GM23248 (cell line): ENCODE measurements around the gene RGS14. TPM values are rescaled to one million over a fixed set of nuclear protein-coding genes. Genes with fewer than 3 reads are reported as not detected.
"Not testable (repeated sequence)": the region's sequence is repeated elsewhere in the genome, so short reads cannot be mapped to it uniquely, and the experiment has no call there.

ENCODE experiments used
- DNase-seq: peaks from one replicate; pipeline ENCODE4 v3.0.0-alpha.2; 2015
- H2AFZ ChIP-seq: fragments of 200-600 bp; sonication (generic); 2 replicates; pipeline ENCODE4 v1.6.1; 2016; ENCODE audit warnings: antibody characterized with exemption
- H3F3A ChIP-seq: fragments of 200-600 bp; sonication (generic); 2 replicates; pipeline ENCODE4 v1.6.1; 2016; ENCODE audit warnings: mild to moderate bottlenecking, antibody characterized with exemption, mixed run types; ENCODE audit not compliant: insufficient read depth
- H3K27ac ChIP-seq: fragments of 200-600 bp; sonication (generic); 2 replicates; pipeline ENCODE4 v1.5.1; 2016; ENCODE audit warnings: mild to moderate bottlenecking
- H3K27me3 ChIP-seq: fragments of 200-600 bp; sonication (generic); replicated peaks from 2 replicates; pipeline ENCODE4 v1.6.1; 2016; ENCODE audit warnings: mild to moderate bottlenecking; ENCODE audit not compliant: insufficient read depth
- H3K36me3 ChIP-seq: fragments of 200-600 bp; sonication (generic); 2 replicates; pipeline ENCODE4 v1.6.1; 2016; ENCODE audit warnings: low read depth, mild to moderate bottlenecking
- H3K4me1 ChIP-seq: fragments of 200-600 bp; sonication (generic); 2 replicates; pipeline ENCODE4 v1.6.1; 2016; ENCODE audit warnings: mild to moderate bottlenecking; ENCODE audit not compliant: insufficient read depth
- H3K4me2 ChIP-seq: fragments of 200-600 bp; sonication (generic); one replicate; pipeline ENCODE4 v1.6.1; 2016; ENCODE audit warnings: mild to moderate bottlenecking; ENCODE audit not compliant: unreplicated experiment
- H3K4me3 ChIP-seq: fragments of 200-600 bp; sonication (generic); 2 replicates; pipeline ENCODE4 v1.5.1; 2016; ENCODE audit warnings: mild to moderate bottlenecking
- H3K79me2 ChIP-seq: fragments of 200-600 bp; sonication (generic); 2 replicates; pipeline ENCODE4 v1.6.1; 2016; ENCODE audit warnings: mild to moderate bottlenecking; ENCODE audit not compliant: insufficient read depth
- H3K9ac ChIP-seq: fragments of 200-600 bp; sonication (generic); 2 replicates; pipeline ENCODE4 v1.6.1; 2016; ENCODE audit warnings: mild to moderate bottlenecking
- H3K9me2 ChIP-seq: fragments of 200-600 bp; sonication (generic); 2 replicates; pipeline ENCODE4 v1.6.1; 2016; ENCODE audit warnings: mixed run types, mild to moderate bottlenecking, moderate library complexity; ENCODE audit not compliant: insufficient read depth
- H3K9me3 ChIP-seq: fragments of 200-600 bp; sonication (generic); one replicate; pipeline ENCODE4 v1.6.1; 2017; ENCODE audit warnings: low read depth
- H4K20me1 ChIP-seq: fragments of 200-600 bp; sonication (generic); 2 replicates; pipeline ENCODE4 v1.6.0; 2016; ENCODE audit not compliant: insufficient read depth
- EZH2 ChIP-seq: fragments of 200-600 bp; sonication (generic); IDR thresholded peaks from 2 replicates; pipeline ENCODE4 v1.6.1; 2018; ENCODE audit warnings: antibody characterized with exemption, mild to moderate bottlenecking; ENCODE audit not compliant: insufficient read depth, poor library complexity, severe bottlenecking
- EZH2phosphoT487 ChIP-seq: fragments of 200-600 bp; sonication (generic); IDR thresholded peaks from 2 replicates; pipeline ENCODE4 v1.6.1; 2018; ENCODE audit warnings: antibody characterized with exemption, moderate library complexity, mild to moderate bottlenecking, low read depth; ENCODE audit not compliant: insufficient read depth
- WGBS, 2 experiments: methylation state at CpG; one replicate each; pipeline ENCODE4 v1.1.6; 2015 to 2017; ENCODE audit warnings: low lambda C conversion rate in 2 of 2, low coverage in 1 of 2; ENCODE audit errors: missing lambda C conversion rate in 2 of 2; 5-methylcytosine and 5-hydroxymethylcytosine counted together
- in situ Hi-C: fragments of 300-500 bp; cut with MboI; formaldehyde crosslinking; loops from 2 replicates; pipeline ENCODE4 v1.15.0; 2020
- polyA plus RNA-seq: library from polyadenylated mRNA; unstranded; fragments of >200 nt; fragmentation: Nextera tagmentation; extraction: Ambion mirVana; gene quantifications from 2 replicates; pipeline ENCODE4 v1.2.1, GENCODE V29; 2016
- total RNA-seq: library from RNA; depleted of rRNA; stranded (reverse); fragments of >200 nt; shearing (Covaris generic); gene quantifications from 2 replicates; pipeline ENCODE4 v1.2.3, GENCODE V29; 2014

The RGS14 gene
- total and polyA plus RNA-seq, 2 experiments from 2014 or later = 2.5 to 6.4 TPM

GRCh38 chr5:177357146-177357458 is 622 bp upstream of the RGS14 start:
- H3K9me3 ChIP-seq = no peaks in the 10 kb centered on the region
- no peaks in the 10 kb centered on the region for H3K9me2 ChIP-seq
- H2AFZ ChIP-seq = no peak overlapping the region
- H3K9ac ChIP-seq = no peak overlapping the region
- no peaks in the 10 kb centered on the region for H3K4me1 ChIP-seq
- no peak overlapping the region for H3K27ac ChIP-seq
- in situ Hi-C loops = no loop called here
- 61 to 68% methylated on average over 5 of the region's 5 CpGs for WGBS, 2 experiments
- no peak overlapping the region for H3K4me2 ChIP-seq
- H3K36me3 ChIP-seq = no peaks in the 10 kb centered on the region
- H3F3A ChIP-seq = no peaks in the 10 kb centered on the region
- no peak for TF ChIP-seq EZH2phosphoT487
- TF ChIP-seq EZH2 = no peak
- H3K79me2 ChIP-seq = no peaks in the 10 kb centered on the region
- no peaks in the 10 kb centered on the region for H4K20me1 ChIP-seq
- no peaks in the 10 kb centered on the region for H3K27me3 ChIP-seq
- H3K4me3 ChIP-seq = no peak overlapping the region
- no peak for DNase-seq

GRCh38 chr5:177358370-177358819 is 671 bp downstream of the RGS14 start:
- no peak overlapping the region for H3K27ac ChIP-seq
- no peaks in the 10 kb centered on the region for H3K36me3 ChIP-seq
- no peak overlapping the region for H2AFZ ChIP-seq
- no peaks in the 10 kb centered on the region for H3K9me2 ChIP-seq
- no peaks in the 10 kb centered on the region for H3F3A ChIP-seq
- no peaks in the 10 kb centered on the region for H3K9me3 ChIP-seq
- no peak for TF ChIP-seq EZH2phosphoT487
- no peak for TF ChIP-seq EZH2
- no peak overlapping the region for H3K4me2 ChIP-seq
- H3K27me3 ChIP-seq = no peaks in the 10 kb centered on the region
- 58 to 60% methylated on average over 5 of the region's 5 CpGs for WGBS, 2 experiments
- no peak overlapping the region for H3K4me3 ChIP-seq
- H3K4me1 ChIP-seq = peaks cover 2% of the 10 kb centered on the region; the same call in 1 of the 2 replicates
- H3K9ac ChIP-seq = no peak overlapping the region
- DNase-seq = no peak
- no peaks in the 10 kb centered on the region for H3K79me2 ChIP-seq
- H4K20me1 ChIP-seq = no peaks in the 10 kb centered on the region
- in situ Hi-C loops = no loop called here

GRCh38 chr5:177359451-177359851 is 1.7 kb downstream of the RGS14 start:
- H3K4me2 ChIP-seq = no peak overlapping the region
- in situ Hi-C loops = no loop called here
- TF ChIP-seq EZH2phosphoT487 (no peak), EZH2 (no peak)
- DNase-seq = no peak
- H3K9me2 ChIP-seq = no peaks in the 10 kb centered on the region
- H2AFZ ChIP-seq = no peak overlapping the region
- H3K4me1 ChIP-seq = peaks cover 9% of the 10 kb centered on the region; the same call in 1 of the 2 replicates
- no peaks in the 10 kb centered on the region for H3K79me2 ChIP-seq
- no peaks in the 10 kb centered on the region for H3K36me3 ChIP-seq
- no peak overlapping the region for H3K27ac ChIP-seq
- H3K27me3 ChIP-seq = no peaks in the 10 kb centered on the region
- H4K20me1 ChIP-seq = no peaks in the 10 kb centered on the region
- 51 to 68% methylated on average over 6 of the region's 6 CpGs for WGBS, 2 experiments
- no peak overlapping the region for H3K4me3 ChIP-seq
- no peak overlapping the region for H3K9ac ChIP-seq
- no peaks in the 10 kb centered on the region for H3K9me3 ChIP-seq
- no peaks in the 10 kb centered on the region for H3F3A ChIP-seq

GRCh38 chr5:177359860-177360259 is 2.1 kb downstream of the RGS14 start:
- Histone ChIP-seq H3K4me1 (peaks cover 9% of the 10 kb centered on the region; the same call in 1 of the 2 replicates), H3K4me2 (no peak overlapping the region), H2AFZ (no peak overlapping the region), H3K9me3 (no peaks in the 10 kb centered on the region), H3K27me3 (no peaks in the 10 kb centered on the region), H4K20me1 (no peaks in the 10 kb centered on the region), H3K79me2 (no peaks in the 10 kb centered on the region), H3F3A (no peaks in the 10 kb centered on the region), H3K36me3 (no peaks in the 10 kb centered on the region), H3K9me2 (no peaks in the 10 kb centered on the region), H3K4me3 (no peak overlapping the region), H3K9ac (no peak overlapping the region), H3K27ac (no peak overlapping the region)
- 60 to 61% methylated on average over 3 of the region's 3 CpGs for WGBS, 2 experiments
- in situ Hi-C loops = no loop called here
- no peak for DNase-seq
- TF ChIP-seq EZH2 (no peak), EZH2phosphoT487 (no peak)

- H3K4me2 ChIP-seq, H3K4me1 ChIP-seq, H3K9ac ChIP-seq, in situ Hi-C loops, DNase-seq, H3K36me3 ChIP-seq, H3K27me3 ChIP-seq, H3K9me3 ChIP-seq, H3K79me2 ChIP-seq, H3K9me2 ChIP-seq, H3K27ac ChIP-seq, H3F3A ChIP-seq, H2AFZ ChIP-seq, H4K20me1 ChIP-seq, H3K4me3 ChIP-seq: not testable (repeated sequence)
- 76 to 87% methylated on average over 7 of the region's 7 CpGs for WGBS, 2 experiments
Measured at GRCh38 chr5:177360740-177361139, 3.0 kb downstream of the RGS14 start.
